Ovary (tissue), 9 donors: Measurements from ENCODE around the gene PLEKHN1. TPM values are rescaled to one million over a fixed set of nuclear protein-coding genes. Genes with fewer than 3 reads are reported as not detected.

Source experiments
- DNase-seq, 5 donors: peaks; one replicate each; pipeline ENCODE4 v3.0.0-alpha.2; 2019 to 2020
- H3K27ac ChIP-seq, 2 donors: fragments of 200-600 bp; one replicate each; pipeline versions ENCODE4 v1.5.1 to v1.8.0; 2019 to 2022
- H3K27me3 ChIP-seq: fragments of 200-600 bp; one replicate; pipeline ENCODE4 v1.8.0; 2022
- H3K36me3 ChIP-seq: fragments of 200-600 bp; sonication (generic); one replicate; pipeline ENCODE4 v1.5.1; 2019
- H3K4me1 ChIP-seq: one replicate; pipeline ENCODE4 v1.8.1; 2013; ENCODE audit warnings: mild to moderate bottlenecking, moderate library complexity; ENCODE audit not compliant: insufficient read depth
- H3K4me3 ChIP-seq: fragments of 200-600 bp; sonication (generic); one replicate; pipeline ENCODE4 v1.5.1; 2017
- H3K9me3 ChIP-seq, 2 donors: fragments of 200-600 bp in 1 of 2; sonication (generic) in 1 of 2; one replicate each; pipeline versions ENCODE4 v1.5.1 to v1.8.1; 2013 to 2019; ENCODE audit warnings: mild to moderate bottlenecking in 1 of 2, moderate library complexity in 1 of 2
- CTCF ChIP-seq, 3 donors: fragments of 450-650 bp in 2 of 3; fragments of 200-600 bp in 1 of 3; IDR thresholded peaks; one replicate each; pipeline versions ENCODE4 v1.5.1 to v1.8.0; 2016 to 2022; ENCODE audit warnings: antibody characterized with exemption in 3 of 3, mild to moderate bottlenecking in 1 of 3
- EP300 ChIP-seq: sonication (generic); formaldehyde crosslinking; IDR thresholded peaks from one replicate; pipeline ENCODE4 v1.6.1; 2017; ENCODE audit warnings: antibody characterized with exemption
- POLR2A ChIP-seq: fragments of 450-650 bp; IDR thresholded peaks from one replicate; pipeline ENCODE4 v1.6.1; 2017; ENCODE audit warnings: antibody characterized with exemption, mild to moderate bottlenecking, moderate library complexity
- WGBS, 3 donors: extraction: QIAGEN DNeasy Blood & Tissue Kit in 1 of 3; methylation state at CpG; one replicate each; pipeline versions ENCODE4 v1.1.5 to v1.1.7; 2013 to 2017; 5-methylcytosine and 5-hydroxymethylcytosine counted together
- intact Hi-C, 4 donors: fragments of 100-400 bp; cut with DNase I; formaldehyde crosslinking; loops; one replicate each; pipeline versions ENCODE4 v1.11.0 to v1.15.1; 2022 to 2023
- polyA plus RNA-seq, 2 donors: library from polyadenylated mRNA; stranded (reverse); fragments of 200-250 nt in 1 of 2; fragments of 350-450 nt in 1 of 2; fragmentation: Illumina TruSeq in 1 of 2; extraction: RNeasy Lipid Tissue Mini Kit (QIAGEN cat#74804) in 1 of 2; gene quantifications; one replicate each; pipeline ENCODE4 v1.2.3, GENCODE V29; 2013 to 2014
- total RNA-seq, 7 donors: library from RNA; depleted of rRNA in 2 of 7; stranded (reverse); fragments of >200 nt in 2 of 7; fragmentation: NEBNext Ultra II Directional in 3 of 7; extraction: Animal tissue kit (Norgen Biotek cat#: 25700) in 3 of 7; gene quantifications; one replicate each; pipeline versions ENCODE4 v1.1.0 to v1.2.4, GENCODE V29; 2016 to 2023
- donor health status: DM: no; HTN: no; CAD: no; lungs with moderate emphysema.
- donor health status: DM: no; HTN: no; CAD: no.
- donor health status: Bipolar disorder and iron deficiency.
- donor health status: DM: yes; HTN: yes; CAD: no.
- donor health status: DM: no; HTN: no; CAD: no.
- donor health status: DM: yes; HTN: yes; CAD: no.

The PLEKHN1 gene
- total and polyA plus RNA-seq, 9 donors: 0.10 to 0.34 (median 0.16) TPM; not detected in 3

GRCh38 chr1:941588-942383, 24.5 kb upstream of the PLEKHN1 start:
- TF ChIP-seq CTCF (IDR thresholded peaks at IDR 0.05) (no peak), POLR2A (no peak), EP300 (no peak)
- Histone ChIP-seq H3K9me3 (no peaks in the 10 kb centered on the region), H3K4me1 (peaks cover 31% of the 10 kb centered on the region), H3K36me3 (no peaks in the 10 kb centered on the region), H3K4me3 (peak overlapping the region; percentile 21), H3K27me3 (peaks cover 10% of the 10 kb centered on the region), H3K27ac (no peak overlapping the region)
- 0 to 1% (median 1%) methylated on average over 38 to 97 of the region's 98 CpGs for WGBS, 3 donors
- intact Hi-C loops: no loop called here
- DNase-seq: peak; percentile 43 to 83 (median 75)

DNA sequence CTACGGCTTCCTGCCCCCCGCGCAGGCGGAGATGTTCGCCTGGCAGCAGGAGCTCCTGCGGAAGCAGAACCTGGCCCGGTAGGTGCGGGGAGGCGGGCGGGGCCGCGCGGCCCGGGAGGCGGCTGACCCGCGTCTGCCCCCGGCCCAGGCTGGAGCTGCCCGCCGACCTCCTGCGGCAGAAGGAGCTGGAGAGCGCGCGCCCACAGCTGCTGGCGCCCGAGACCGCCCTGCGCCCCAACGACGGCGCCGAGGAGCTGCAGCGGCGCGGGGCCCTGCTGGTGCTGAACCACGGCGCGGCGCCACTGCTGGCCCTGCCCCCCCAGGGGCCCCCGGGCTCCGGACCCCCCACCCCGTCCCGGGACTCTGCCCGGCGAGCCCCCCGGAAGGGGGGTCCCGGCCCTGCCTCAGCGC, 23.9 kb upstream of the PLEKHN1 start:
- H3K4me1 ChIP-seq: peaks cover 31% of the 10 kb centered on the region
- TF ChIP-seq EP300: no peak
- TF ChIP-seq CTCF (IDR thresholded peaks at IDR 0.05): no peak
- TF ChIP-seq POLR2A: no peak
- DNase-seq: peak in 1 of 5 donors; percentile 58
- no peaks in the 10 kb centered on the region for H3K36me3 ChIP-seq
- no peaks in the 10 kb centered on the region for H3K9me3 ChIP-seq
- peak overlapping the region; percentile 21 for H3K4me3 ChIP-seq
- intact Hi-C loops: no loop called here
- peaks cover 10% of the 10 kb centered on the region for H3K27me3 ChIP-seq
- WGBS, 3 donors: 0 to 2% (median 1%) methylated on average over 2 to 48 of the region's 48 CpGs
- H3K27ac ChIP-seq: peak overlapping the region in 1 of 2 donors; percentile 3

DNA sequence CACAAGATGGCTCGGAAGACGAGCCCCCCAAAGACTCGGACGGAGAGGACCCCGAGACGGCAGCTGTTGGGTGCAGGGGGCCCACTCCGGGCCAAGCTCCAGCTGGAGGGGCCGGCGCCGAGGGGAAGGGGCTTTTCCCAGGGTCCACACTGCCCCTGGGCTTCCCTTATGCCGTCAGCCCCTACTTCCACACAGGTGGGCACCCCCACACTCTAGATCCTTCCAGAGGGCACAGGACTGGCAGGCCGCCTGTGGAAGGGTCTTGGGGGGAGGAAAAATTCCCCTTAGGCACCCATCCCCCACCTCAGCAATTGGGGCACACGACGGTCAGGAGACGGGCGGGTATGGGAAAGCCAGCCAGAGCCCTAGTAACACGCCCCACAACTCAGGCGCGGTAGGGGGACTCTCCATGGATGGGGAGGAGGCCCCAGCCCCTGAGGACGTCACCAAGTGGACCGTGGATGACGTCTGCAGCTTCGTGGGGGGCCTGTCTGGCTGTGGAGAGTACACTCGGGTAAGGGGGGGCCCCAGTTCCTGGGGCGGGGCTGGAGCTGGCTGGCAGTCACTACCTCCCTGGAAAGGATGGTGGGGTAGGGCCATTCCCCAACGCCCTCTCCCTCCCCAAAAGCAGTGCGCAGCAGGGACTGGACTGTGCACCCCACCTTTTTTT, 23.3 kb upstream of the PLEKHN1 start:
- intact Hi-C loops: no loop called here
- Histone ChIP-seq H3K9me3 (no peaks in the 10 kb centered on the region), H3K27ac (peak overlapping the region in 1 of 2 donors; percentile 3), H3K27me3 (peaks cover 6% of the 10 kb centered on the region), H3K36me3 (no peaks in the 10 kb centered on the region), H3K4me3 (peak overlapping the region; percentile 21), H3K4me1 (peaks cover 31% of the 10 kb centered on the region)
- WGBS, 3 donors: 7 to 15% (median 9%) methylated on average over 23 to 27 of the region's 27 CpGs
- DNase-seq: peak; percentile 66 to 87 (median 79)
- TF ChIP-seq EP300: no peak
- TF ChIP-seq CTCF (IDR thresholded peaks at IDR 0.05): no peak
- TF ChIP-seq POLR2A: no peak

GRCh38 chr1:943545-944340, 22.5 kb upstream of the PLEKHN1 start:
- H3K36me3 ChIP-seq: no peaks in the 10 kb centered on the region
- peaks cover 31% of the 10 kb centered on the region for H3K4me1 ChIP-seq
- no peaks in the 10 kb centered on the region for H3K9me3 ChIP-seq
- H3K4me3 ChIP-seq: peak overlapping the region; percentile 2
- WGBS, 3 donors: 18 to 32% (median 19%) methylated on average over 27 of the region's 27 CpGs
- TF ChIP-seq EP300 (no peak), POLR2A (no peak), CTCF (IDR thresholded peaks at IDR 0.05) (no peak)
- peak in 3 of 5 donors; percentile 52 to 74 (median 63) for DNase-seq
- H3K27ac ChIP-seq: peak overlapping the region; percentile 19 to 28
- intact Hi-C loops: no loop called here
- H3K27me3 ChIP-seq: peaks cover 6% of the 10 kb centered on the region
